ENCODE measurements around the gene DLGAP4.

DLGAP4 gene

GRCh38 chr20:36362978-36363713 lies 57.0 kb downstream of the DLGAP4 start:
- Histone ChIP-seq H3K4me2 (no peak overlapping the region), H3K9me3 (no peaks in the 10 kb centered on the region), H3K27ac (no peak overlapping the region), H4K20me1 (no peaks in the 10 kb centered on the region; the same call in 1 of the 2 replicates), H3K36me3 (no peaks in the 10 kb centered on the region), H3K9ac (no peak overlapping the region), H3K27me3 (no peaks in the 10 kb centered on the region), H3K4me1 (peaks cover 10% of the 10 kb centered on the region; the same call in 1 of the 2 replicates), H3K4me3 (no peak overlapping the region)
- TF ChIP-seq Cebpa-rat (IDR thresholded peaks at IDR 0.05), result no peak

GRCh38 chr20:36364506-36364905 lies 58.4 kb downstream of the DLGAP4 start:
- no peaks in the 10 kb centered on the region for H3K36me3 ChIP-seq
- H3K9ac ChIP-seq, result no peak overlapping the region
- no peaks in the 10 kb centered on the region for H3K9me3 ChIP-seq
- H4K20me1 ChIP-seq, result no peaks in the 10 kb centered on the region; the same call in 1 of the 2 replicates
- H3K27ac ChIP-seq, result no peak overlapping the region
- no peak overlapping the region for H3K4me3 ChIP-seq
- no peak overlapping the region for H3K4me2 ChIP-seq
- H3K27me3 ChIP-seq, result no peaks in the 10 kb centered on the region
- peaks cover 10% of the 10 kb centered on the region; the same call in 1 of the 2 replicates for H3K4me1 ChIP-seq
- TF ChIP-seq Cebpa-rat (IDR thresholded peaks at IDR 0.05), result no peak

- no peaks in the 10 kb centered on the region; the same call in 1 of the 2 replicates for H4K20me1 ChIP-seq
- peaks cover 10% of the 10 kb centered on the region; the same call in 1 of the 2 replicates for H3K4me1 ChIP-seq
- no peak for TF ChIP-seq Cebpa-rat (IDR thresholded peaks at IDR 0.05)
- H3K9ac ChIP-seq, result no peak overlapping the region
- H3K36me3 ChIP-seq, result no peaks in the 10 kb centered on the region
- no peaks in the 10 kb centered on the region for H3K9me3 ChIP-seq
- no peak overlapping the region for H3K4me2 ChIP-seq
- H3K27me3 ChIP-seq, result no peaks in the 10 kb centered on the region
- no peak overlapping the region for H3K4me3 ChIP-seq
- no peak overlapping the region for H3K27ac ChIP-seq
Observed at GRCh38 chr20:36366623-36367369, 60.7 kb downstream of the DLGAP4 start.

GRCh38 chr20:36367370-36367745 lies 61.2 kb downstream of the DLGAP4 start:
- H3K4me3 ChIP-seq, result no peak overlapping the region
- H3K4me1 ChIP-seq, result peaks cover 10% of the 10 kb centered on the region; the same call in 1 of the 2 replicates
- no peaks in the 10 kb centered on the region for H3K9me3 ChIP-seq
- no peaks in the 10 kb centered on the region for H3K36me3 ChIP-seq
- no peak overlapping the region for H3K27ac ChIP-seq
- no peak for TF ChIP-seq Cebpa-rat (IDR thresholded peaks at IDR 0.05)
- H3K27me3 ChIP-seq, result no peaks in the 10 kb centered on the region
- no peaks in the 10 kb centered on the region; the same call in 1 of the 2 replicates for H4K20me1 ChIP-seq
- no peak overlapping the region for H3K9ac ChIP-seq
- no peak overlapping the region for H3K4me2 ChIP-seq

DNA sequence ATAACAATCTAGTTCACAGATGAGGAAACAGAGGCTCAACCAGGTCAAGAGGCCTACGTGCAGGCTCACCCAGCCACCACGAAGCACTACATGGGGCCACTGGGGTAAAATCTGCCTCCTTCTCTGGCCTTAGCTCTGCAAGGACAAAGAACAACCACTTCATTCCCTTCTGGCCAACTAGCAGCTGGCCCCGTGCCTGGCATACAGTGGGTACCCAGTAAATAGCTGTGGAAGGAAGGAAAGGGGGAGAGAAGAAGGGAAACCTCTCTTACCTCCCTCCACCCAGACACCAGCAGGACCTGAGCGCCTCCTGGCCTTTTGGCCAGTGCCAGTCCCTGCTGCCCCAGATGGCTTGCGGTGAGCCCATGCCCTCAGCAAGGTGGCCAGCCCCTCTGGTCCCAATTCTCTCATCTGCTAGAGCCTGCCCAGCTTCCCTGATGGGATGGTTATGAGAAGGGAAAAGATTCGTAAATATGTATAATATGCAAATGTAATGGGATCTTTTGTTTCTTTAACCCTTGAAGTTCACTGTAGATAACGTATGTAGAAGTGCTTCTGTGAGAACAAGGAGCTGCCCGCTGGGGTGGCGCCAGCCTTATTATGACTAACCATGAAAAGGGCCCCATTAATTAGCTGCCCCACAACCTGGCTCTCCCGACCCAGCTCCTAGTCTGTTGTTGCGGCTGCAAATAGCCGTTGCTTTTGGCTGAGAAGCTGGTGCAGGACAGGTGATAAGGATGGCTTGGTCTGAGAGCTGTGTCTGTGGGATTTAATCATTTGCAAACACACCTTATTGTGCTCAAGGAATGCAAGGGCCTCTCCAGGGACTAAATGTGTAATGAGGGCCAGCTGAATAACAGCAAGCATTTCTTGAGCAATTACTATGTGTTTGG lies 62.0 kb downstream of the DLGAP4 start:
- H3K9ac ChIP-seq, result no peak overlapping the region
- no peaks in the 10 kb centered on the region for H3K36me3 ChIP-seq
- peaks cover 10% of the 10 kb centered on the region; the same call in 1 of the 2 replicates for H3K4me1 ChIP-seq
- no peaks in the 10 kb centered on the region for H3K9me3 ChIP-seq
- H4K20me1 ChIP-seq, result no peaks in the 10 kb centered on the region; the same call in 1 of the 2 replicates
- H3K4me3 ChIP-seq, result no peak overlapping the region
- TF ChIP-seq Cebpa-rat (IDR thresholded peaks at IDR 0.05), result no peak
- no peak overlapping the region for H3K27ac ChIP-seq
- H3K27me3 ChIP-seq, result no peaks in the 10 kb centered on the region
- no peak overlapping the region for H3K4me2 ChIP-seq

DNA sequence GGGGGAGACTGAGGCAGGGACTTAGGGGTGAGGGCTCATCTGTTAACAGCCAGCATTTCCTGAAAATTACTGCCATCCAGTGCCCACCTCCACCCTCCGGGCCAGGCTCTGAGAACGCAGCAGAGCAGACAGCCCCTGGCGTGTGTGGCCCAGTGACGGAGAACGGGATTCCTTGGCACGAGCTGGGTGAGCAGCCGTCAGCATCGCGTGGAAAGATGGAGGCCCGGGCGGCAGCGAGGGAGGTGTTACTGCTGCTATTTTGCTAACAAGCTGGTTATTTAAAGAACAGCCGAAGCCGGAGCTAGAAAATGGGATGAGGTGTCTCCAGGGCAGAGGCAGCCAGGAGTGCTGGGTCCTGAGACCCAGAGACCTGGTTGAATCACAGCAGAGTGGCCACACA lies 62.7 kb downstream of the DLGAP4 start:
- Histone ChIP-seq H3K9ac (no peak overlapping the region), H3K4me3 (no peak overlapping the region), H3K4me1 (peaks cover 10% of the 10 kb centered on the region; the same call in 1 of the 2 replicates), H3K27ac (no peak overlapping the region), H3K4me2 (no peak overlapping the region), H3K9me3 (no peaks in the 10 kb centered on the region), H3K36me3 (no peaks in the 10 kb centered on the region), H3K27me3 (no peaks in the 10 kb centered on the region), H4K20me1 (no peaks in the 10 kb centered on the region)
- TF ChIP-seq Cebpa-rat (IDR thresholded peaks at IDR 0.05), result no peak

GRCh38 chr20:36369739-36370138 lies 63.6 kb downstream of the DLGAP4 start:
- H3K4me2 ChIP-seq, result no peak overlapping the region
- no peak overlapping the region for H3K4me3 ChIP-seq
- H3K9me3 ChIP-seq, result no peaks in the 10 kb centered on the region
- 0 out of 2 replicates have a peak, but pooled peaks cover 6% of the 10 kb centered on the region for H4K20me1 ChIP-seq
- no peaks in the 10 kb centered on the region for H3K27me3 ChIP-seq
- no peak overlapping the region for H3K9ac ChIP-seq
- no peak overlapping the region for H3K27ac ChIP-seq
- no peak for TF ChIP-seq Cebpa-rat (IDR thresholded peaks at IDR 0.05)
- no peaks in the 10 kb centered on the region for H3K36me3 ChIP-seq
- H3K4me1 ChIP-seq, result peaks cover 10% of the 10 kb centered on the region; the same call in 1 of the 2 replicates

GRCh38 chr20:36370991-36371790 lies 65.1 kb downstream of the DLGAP4 start:
- Histone ChIP-seq H3K4me2 (no peak overlapping the region), H3K4me1 (peaks cover 3% of the 10 kb centered on the region; the same call in 1 of the 2 replicates), H3K9ac (no peak overlapping the region), H4K20me1 (0 out of 2 replicates have a peak, but pooled peaks cover 10% of the 10 kb centered on the region), H3K4me3 (no peak overlapping the region), H3K27ac (no peak overlapping the region), H3K9me3 (no peaks in the 10 kb centered on the region), H3K36me3 (no peaks in the 10 kb centered on the region), H3K27me3 (no peaks in the 10 kb centered on the region)
- no peak for TF ChIP-seq Cebpa-rat (IDR thresholded peaks at IDR 0.05)

- no peak for TF ChIP-seq Cebpa-rat (IDR thresholded peaks at IDR 0.05)
- no peaks in the 10 kb centered on the region for H3K4me1 ChIP-seq
- 0 out of 2 replicates have a peak, but pooled peaks cover 10% of the 10 kb centered on the region for H4K20me1 ChIP-seq
- no peaks in the 10 kb centered on the region for H3K9me3 ChIP-seq
- no peaks in the 10 kb centered on the region for H3K36me3 ChIP-seq
- no peak overlapping the region for H3K9ac ChIP-seq
- H3K27ac ChIP-seq, result no peak overlapping the region
- no peaks in the 10 kb centered on the region for H3K27me3 ChIP-seq
- no peak overlapping the region for H3K4me3 ChIP-seq
- no peak overlapping the region for H3K4me2 ChIP-seq
Observed at GRCh38 chr20:36372666-36373065, 66.5 kb downstream of the DLGAP4 start.
